AG04450 (cell line): ENCODE data around the gene IFITM5. TPM values are rescaled to one million over a fixed set of nuclear protein-coding genes. Genes with fewer than 3 reads are reported as not detected.

ENCODE experiments used
- CTCF ChIA-PET: fragments of 300-600, 350-600 bp; formaldehyde crosslinking; extraction: SDS; loops from one replicate; lab custom pipeline; 2022; ENCODE audit warnings: antibody characterized with exemption, inconsistent platforms; lab: Charles Lee
- POLR2A ChIA-PET: fragments of 350-600 bp; formaldehyde crosslinking; extraction: SDS; loops from one replicate; lab custom pipeline; 2021; ENCODE audit warnings: antibody characterized with exemption, inconsistent platforms; lab: Yijun Ruan, JAX
- DNase-seq: peaks from one replicate; pipeline ENCODE4 v3.0.0-alpha.2; 2011; ENCODE audit warnings: low read depth, low spot score
- H3K27ac ChIP-seq: one replicate; pipeline ENCODE4 v1.5.1; 2012; ENCODE audit warnings: low read depth, low read length, control low read depth
- H3K27me3 ChIP-seq: one replicate; pipeline ENCODE4 v1.6.0; 2012; ENCODE audit warnings: low read length; ENCODE audit not compliant: control insufficient read depth, insufficient read depth
- H3K4me3 ChIP-seq: 2 replicates; pipeline ENCODE4 v1.5.1; 2011; ENCODE audit warnings: mild to moderate bottlenecking, low read depth, low read length, control low read depth
- H3K9me3 ChIP-seq: 2 replicates; pipeline ENCODE4 v1.5.1; 2012; ENCODE audit warnings: low read length; ENCODE audit not compliant: control insufficient read depth, insufficient read depth
- CTCF ChIP-seq: IDR thresholded peaks from 2 replicates; pipeline ENCODE4 v1.5.1; 2011; ENCODE audit warnings: low read depth, low read length, control low read depth, inconsistent platforms
- polyA minus RNA-seq: library from RNA; depleted of rRNA, polyadenylated mRNA; stranded (reverse); fragments of >200 nt; gene quantifications from 2 replicates; pipeline ENCODE4 v1.2.3, GENCODE V29; 2011; rRNA and poly(A)+ RNA removed
- polyA plus RNA-seq: library from polyadenylated mRNA; depleted of rRNA; stranded (reverse); fragments of >200 nt; gene quantifications from 2 replicates; pipeline ENCODE4 v1.2.3, GENCODE V29; 2011; rRNA removed

Gene IFITM5
- not detected in 2 replicates for polyA plus RNA-seq
- polyA minus RNA-seq: not detected in 2 replicates

GRCh38 chr11:299081-299891 is at the start of gene IFITM5:
Gene IFITM5 (minus strand): TSS chr11:299526. CDS start chr11:299490, 36 bp downstream.
- Histone ChIP-seq H3K27me3 (peaks cover 11% of the 10 kb centered on the region), H3K9me3 (peaks cover 6% of the 10 kb centered on the region; the same call in 1 of the 2 replicates), H3K27ac (no peak within 1 kb of the TSS), H3K4me3 (no peak within 1 kb of the TSS)
- CTCF ChIA-PET: interaction anchor here (0.6 to 0.7 kb wide), 2 partner anchors 13 to 42 kb away, joined by 3 to 5 read pairs; no protein-coding TSS in a partner anchor
- TF ChIP-seq CTCF: no peak
- POLR2A ChIA-PET: interaction anchor here (0.5 to 0.6 kb wide), 2 partner anchors 56 to 57 kb away, joined by 3 to 7 read pairs; no protein-coding TSS in a partner anchor
- no peak for DNase-seq

GRCh38 chr11:346529-346928 is 47.2 kb upstream of the IFITM5 start:
- no peaks in the 10 kb centered on the region for H3K9me3 ChIP-seq
- no peaks in the 10 kb centered on the region for H3K27me3 ChIP-seq
- no peak overlapping the region for H3K27ac ChIP-seq
- no peak for TF ChIP-seq CTCF
- ChIA-PET CTCF (no interaction called here), POLR2A (no interaction called here)
- DNase-seq: no peak
- no peak overlapping the region for H3K4me3 ChIP-seq

- DNase-seq: no peak
- CTCF ChIA-PET: interaction anchor here (1.2 kb wide), 1 partner anchor 16 kb away, joined by 3 read pairs; no protein-coding TSS in a partner anchor
- Histone ChIP-seq H3K4me3 (no peak overlapping the region), H3K9me3 (no peaks in the 10 kb centered on the region), H3K27ac (no peak overlapping the region), H3K27me3 (no peaks in the 10 kb centered on the region)
- POLR2A ChIA-PET: interaction anchor here (1.2 kb wide), 1 partner anchor 10 kb away, joined by 3 read pairs; no protein-coding TSS in a partner anchor
- TF ChIP-seq CTCF: no peak
Observed at GRCh38 chr11:344836-345578, 45.7 kb upstream of the IFITM5 start.

GRCh38 chr11:342328-342727 is 43.0 kb upstream of the IFITM5 start:
- CTCF ChIA-PET: no interaction called here
- Histone ChIP-seq H3K4me3 (no peak overlapping the region), H3K27me3 (no peaks in the 10 kb centered on the region), H3K27ac (no peak overlapping the region), H3K9me3 (no peaks in the 10 kb centered on the region)
- no peak for DNase-seq
- no peak for TF ChIP-seq CTCF
- POLR2A ChIA-PET: no interaction called here
